Chondrocyte (in vitro differentiated cells): ENCODE measurements around the gene IL1RAPL1. TPM values are rescaled to one million over a fixed set of nuclear protein-coding genes. Genes with fewer than 3 reads are reported as not detected.

Source experiments
- DNase-seq: peaks from one replicate; pipeline ENCODE4 v3.0.0; 2021; ENCODE audit warnings: mixed read lengths, low spot score
- H3K27ac Mint-ChIP-seq: one replicate; pipeline ENCODE4 v1.8.0; 2021; ENCODE audit warnings: mild to moderate bottlenecking, moderate library complexity, mixed read lengths; ENCODE audit not compliant: unreplicated experiment
- H3K27me3 Mint-ChIP-seq: 2 replicates; pipeline ENCODE4 v1.8.0; 2021; ENCODE audit warnings: low read depth, mixed read lengths
- H3K36me3 Mint-ChIP-seq: 2 replicates; pipeline ENCODE4 v1.8.0; 2021; ENCODE audit warnings: low read depth, mixed read lengths
- H3K4me1 Mint-ChIP-seq: 2 replicates; pipeline ENCODE4 v1.8.0; 2021; ENCODE audit warnings: low read depth, mild to moderate bottlenecking, mixed read lengths
- H3K4me3 Mint-ChIP-seq: one replicate; pipeline ENCODE4 v1.8.0; 2021; ENCODE audit warnings: mild to moderate bottlenecking, moderate library complexity, mixed read lengths; ENCODE audit not compliant: unreplicated experiment
- H3K9me3 Mint-ChIP-seq: 2 replicates; pipeline ENCODE4 v1.8.0; 2021; ENCODE audit warnings: low read depth, mixed read lengths
- CTCF ChIP-seq: fragments of 200-600 bp; sonication (generic); IDR thresholded peaks from 2 replicates; pipeline ENCODE4 v1.5.0; 2021; ENCODE audit warnings: antibody characterized with exemption, mild to moderate bottlenecking, moderate library complexity
- total RNA-seq: library from RNA; stranded (reverse); gene quantifications from 3 replicates; pipeline ENCODE4 v1.2.1, GENCODE V29; 2021

The IL1RAPL1 gene
- total RNA-seq, 1 donor from 2014 or later: not detected

- peaks cover 38% of the 10 kb centered on the region for H3K9me3 Mint-ChIP-seq
- H3K36me3 Mint-ChIP-seq: no peaks in the 10 kb centered on the region
- no peak overlapping the region for H3K4me3 Mint-ChIP-seq
- no peak overlapping the region for H3K27ac Mint-ChIP-seq
- DNase-seq: no peak
- H3K4me1 Mint-ChIP-seq: no peaks in the 10 kb centered on the region
- H3K27me3 Mint-ChIP-seq: no peaks in the 10 kb centered on the region
- TF ChIP-seq CTCF: no peak
Measured at GRCh38 chrX:29561417-29561816, 974.2 kb downstream of the IL1RAPL1 start.

GRCh38 chrX:29580560-29580959 is 993.3 kb downstream of the IL1RAPL1 start:
- H3K9me3 Mint-ChIP-seq: no peaks in the 10 kb centered on the region
- H3K4me1 Mint-ChIP-seq: no peaks in the 10 kb centered on the region
- H3K36me3 Mint-ChIP-seq: no peaks in the 10 kb centered on the region
- TF ChIP-seq CTCF: no peak
- H3K27me3 Mint-ChIP-seq: peaks cover 16% of the 10 kb centered on the region
- DNase-seq: no peak
- H3K4me3 Mint-ChIP-seq: no peak overlapping the region
- H3K27ac Mint-ChIP-seq: no peak overlapping the region

GRCh38 chrX:29581223-29581622 is 994.0 kb downstream of the IL1RAPL1 start:
- no peaks in the 10 kb centered on the region for H3K4me1 Mint-ChIP-seq
- DNase-seq: no peak
- H3K36me3 Mint-ChIP-seq: no peaks in the 10 kb centered on the region
- TF ChIP-seq CTCF: no peak
- H3K4me3 Mint-ChIP-seq: no peak overlapping the region
- no peaks in the 10 kb centered on the region for H3K9me3 Mint-ChIP-seq
- H3K27me3 Mint-ChIP-seq: peaks cover 17% of the 10 kb centered on the region
- no peak overlapping the region for H3K27ac Mint-ChIP-seq

GRCh38 chrX:29587107-29587506 is 999.9 kb downstream of the IL1RAPL1 start:
- TF ChIP-seq CTCF: no peak
- H3K36me3 Mint-ChIP-seq: no peaks in the 10 kb centered on the region
- H3K27ac Mint-ChIP-seq: no peak overlapping the region
- DNase-seq: no peak
- no peak overlapping the region for H3K4me3 Mint-ChIP-seq
- H3K9me3 Mint-ChIP-seq: no peaks in the 10 kb centered on the region
- H3K4me1 Mint-ChIP-seq: no peaks in the 10 kb centered on the region
- peaks cover 2% of the 10 kb centered on the region for H3K27me3 Mint-ChIP-seq

GRCh38 chrX:29590921-29591320 is 1003.7 kb downstream of the IL1RAPL1 start:
- H3K4me1 Mint-ChIP-seq: no peaks in the 10 kb centered on the region
- no peak overlapping the region for H3K27ac Mint-ChIP-seq
- H3K36me3 Mint-ChIP-seq: no peaks in the 10 kb centered on the region
- H3K27me3 Mint-ChIP-seq: peaks cover 3% of the 10 kb centered on the region
- TF ChIP-seq CTCF: no peak
- no peak for DNase-seq
- peaks cover 12% of the 10 kb centered on the region for H3K9me3 Mint-ChIP-seq
- no peak overlapping the region for H3K4me3 Mint-ChIP-seq
